GM19455 (cell line): ENCODE results near the gene CASS4.
A peak's percentile ranks its signal among the peaks of the same experiment; 100 is the strongest.
"Not testable (repeated sequence)": the region's sequence is repeated elsewhere in the genome, so short reads cannot be mapped to it uniquely, and the experiment has no call there.

ENCODE experiments used
- ATAC-seq: cut with Tn5 transposase; IDR thresholded peaks from one replicate; pipeline ENCODE4 v1.9.1; 2021; ENCODE audit not compliant: unreplicated experiment

Gene CASS4

GRCh38 chr20:56411759-56412472 lies at the start of gene CASS4:
Gene CASS4 (plus strand): TSS chr20:56412260. CDS start chr20:56412459, 199 bp downstream.
- no peak for ATAC-seq

GRCh38 chr20:56362833-56363413 lies 49.1 kb upstream of the CASS4 start:
- ATAC-seq = no peak

- no peak for ATAC-seq
Measured at GRCh38 chr20:56363491-56363890, 48.6 kb upstream of the CASS4 start.

GRCh38 chr20:56368351-56369134 lies 43.5 kb upstream of the CASS4 start:
- ATAC-seq = no peak

GRCh38 chr20:56369179-56369578 lies 42.9 kb upstream of the CASS4 start:
- no peak for ATAC-seq

GRCh38 chr20:56371977-56372376 lies 40.1 kb upstream of the CASS4 start:
- no peak for ATAC-seq

- no peak for ATAC-seq
Measured at GRCh38 chr20:56372850-56373249, 39.2 kb upstream of the CASS4 start.

- no peak for ATAC-seq
Measured at GRCh38 chr20:56373942-56374341, 38.1 kb upstream of the CASS4 start.

GRCh38 chr20:56376331-56376730 lies 35.7 kb upstream of the CASS4 start:
- no peak for ATAC-seq

- ATAC-seq = no peak
Measured at GRCh38 chr20:56378386-56378785, 33.7 kb upstream of the CASS4 start.

- ATAC-seq = no peak
Measured at GRCh38 chr20:56380375-56380774, 31.7 kb upstream of the CASS4 start.

- no peak for ATAC-seq
Measured at GRCh38 chr20:56381501-56381900, 30.6 kb upstream of the CASS4 start.

GRCh38 chr20:56382696-56383095 lies 29.4 kb upstream of the CASS4 start:
- no peak for ATAC-seq

- ATAC-seq = no peak
Measured at GRCh38 chr20:56383334-56383733, 28.7 kb upstream of the CASS4 start.

GRCh38 chr20:56385130-56385529 lies 26.9 kb upstream of the CASS4 start:
- ATAC-seq = no peak

- ATAC-seq = no peak
Measured at GRCh38 chr20:56386219-56386618, 25.8 kb upstream of the CASS4 start.

GRCh38 chr20:56388882-56389281 lies 23.2 kb upstream of the CASS4 start:
- ATAC-seq = no peak

- ATAC-seq = no peak
Measured at GRCh38 chr20:56389807-56390206, 22.3 kb upstream of the CASS4 start.

GRCh38 chr20:56390396-56390795 lies 21.7 kb upstream of the CASS4 start:
- not testable (repeated sequence) for ATAC-seq

- ATAC-seq = no peak
Measured at GRCh38 chr20:56391037-56391436, 21.0 kb upstream of the CASS4 start.

- ATAC-seq = peak; percentile 38
Measured at GRCh38 chr20:56391596-56392131, 20.4 kb upstream of the CASS4 start.
